LNCAP (cell line): ENCODE data around the gene SLC26A9.

Source experiments
- TF ChIP-seq, protein P1 (sequence below): fragments of 450-650 bp; IDR thresholded peaks from 2 replicates; pipeline ENCODE4 v1.5.1; 2017; ENCODE audit warnings: mild to moderate bottlenecking

The SLC26A9 gene

DNA sequence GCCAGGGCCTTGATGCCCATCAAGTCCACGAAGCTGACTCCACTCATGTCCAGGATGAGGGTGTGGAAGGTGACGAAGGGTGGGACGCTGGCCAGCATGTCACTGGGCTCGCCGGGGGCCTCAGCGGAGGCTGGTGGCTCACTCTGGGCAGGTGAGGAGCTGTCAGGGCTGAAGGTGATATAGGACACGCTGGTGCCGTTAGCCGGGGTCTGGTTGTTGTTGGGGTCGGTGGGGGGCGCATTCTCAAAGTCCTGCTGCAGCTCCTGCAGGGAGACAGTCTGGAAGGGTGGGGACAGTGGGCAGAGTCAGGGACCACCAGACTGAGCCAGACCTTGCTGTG, 21.7 kb downstream of the SLC26A9 start:
- TF ChIP-seq, protein P1, sequence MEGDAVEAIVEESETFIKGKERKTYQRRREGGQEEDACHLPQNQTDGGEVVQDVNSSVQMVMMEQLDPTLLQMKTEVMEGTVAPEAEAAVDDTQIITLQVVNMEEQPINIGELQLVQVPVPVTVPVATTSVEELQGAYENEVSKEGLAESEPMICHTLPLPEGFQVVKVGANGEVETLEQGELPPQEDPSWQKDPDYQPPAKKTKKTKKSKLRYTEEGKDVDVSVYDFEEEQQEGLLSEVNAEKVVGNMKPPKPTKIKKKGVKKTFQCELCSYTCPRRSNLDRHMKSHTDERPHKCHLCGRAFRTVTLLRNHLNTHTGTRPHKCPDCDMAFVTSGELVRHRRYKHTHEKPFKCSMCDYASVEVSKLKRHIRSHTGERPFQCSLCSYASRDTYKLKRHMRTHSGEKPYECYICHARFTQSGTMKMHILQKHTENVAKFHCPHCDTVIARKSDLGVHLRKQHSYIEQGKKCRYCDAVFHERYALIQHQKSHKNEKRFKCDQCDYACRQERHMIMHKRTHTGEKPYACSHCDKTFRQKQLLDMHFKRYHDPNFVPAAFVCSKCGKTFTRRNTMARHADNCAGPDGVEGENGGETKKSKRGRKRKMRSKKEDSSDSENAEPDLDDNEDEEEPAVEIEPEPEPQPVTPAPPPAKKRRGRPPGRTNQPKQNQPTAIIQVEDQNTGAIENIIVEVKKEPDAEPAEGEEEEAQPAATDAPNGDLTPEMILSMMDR, result no peak

DNA sequence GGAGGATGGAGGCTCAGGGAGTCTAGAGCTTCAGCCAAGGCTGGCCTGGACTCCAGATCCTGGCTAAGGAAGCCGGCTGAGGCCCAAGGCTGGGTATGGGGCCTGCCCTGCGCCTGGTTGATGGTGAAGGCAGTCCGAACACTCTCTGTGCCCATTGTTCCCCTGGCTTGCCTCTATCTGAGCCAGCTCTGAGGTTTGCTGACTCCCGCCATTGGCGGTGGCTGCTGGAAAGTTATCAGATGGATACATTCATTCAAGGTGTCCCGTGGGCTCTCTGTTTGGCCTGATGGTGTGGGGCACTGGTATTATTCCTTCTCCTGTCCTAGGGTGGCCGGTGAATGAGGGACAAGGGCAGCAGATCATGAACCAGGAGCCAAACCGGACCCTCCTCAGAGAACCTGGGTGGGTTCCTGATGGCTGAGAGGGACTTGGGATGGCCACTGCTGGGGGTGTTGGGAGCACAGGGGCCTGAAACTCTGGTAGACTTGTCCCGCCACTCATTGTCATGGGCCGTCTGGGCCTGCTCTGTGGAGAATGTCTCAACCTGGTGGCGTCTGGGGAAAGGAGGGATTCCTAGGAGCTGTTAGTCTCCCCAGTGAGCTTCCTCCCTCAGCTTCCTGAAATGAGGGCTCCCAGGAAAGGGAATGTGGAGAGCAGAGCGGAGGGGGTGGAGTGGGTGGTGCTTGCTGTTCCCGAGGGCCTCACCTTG, 22.2 kb downstream of the SLC26A9 start:
- TF ChIP-seq, protein P1, result no peak

- TF ChIP-seq, protein P1, result no peak
Observed at GRCh38 chr1:205920159-205920558, 23.1 kb downstream of the SLC26A9 start.

GRCh38 chr1:205918955-205919746, 24.1 kb downstream of the SLC26A9 start:
- TF ChIP-seq, protein P1, result peak; percentile 97

GRCh38 chr1:205917466-205918238, 25.6 kb downstream of the SLC26A9 start:
- TF ChIP-seq, protein P1, result no peak

DNA sequence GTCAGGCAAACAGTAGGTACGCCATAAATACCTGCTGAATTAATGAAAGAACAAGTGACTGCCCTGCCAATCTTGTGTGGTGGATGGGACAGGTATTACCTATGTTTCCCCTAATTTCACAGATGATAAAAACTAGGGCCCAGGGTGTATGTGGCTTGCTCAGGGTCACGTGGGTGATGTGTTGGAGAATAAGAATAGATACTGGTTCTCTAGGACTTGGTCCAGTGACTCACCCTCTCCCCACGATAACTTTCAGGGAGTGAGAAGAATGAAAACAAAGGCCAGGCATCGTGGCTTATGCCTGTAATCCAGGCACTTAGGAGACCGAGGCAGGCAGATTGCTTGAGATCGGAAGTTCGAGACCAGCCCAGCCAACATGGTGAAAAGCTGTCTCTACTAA, 26.7 kb downstream of the SLC26A9 start:
- TF ChIP-seq, protein P1, result no peak

DNA sequence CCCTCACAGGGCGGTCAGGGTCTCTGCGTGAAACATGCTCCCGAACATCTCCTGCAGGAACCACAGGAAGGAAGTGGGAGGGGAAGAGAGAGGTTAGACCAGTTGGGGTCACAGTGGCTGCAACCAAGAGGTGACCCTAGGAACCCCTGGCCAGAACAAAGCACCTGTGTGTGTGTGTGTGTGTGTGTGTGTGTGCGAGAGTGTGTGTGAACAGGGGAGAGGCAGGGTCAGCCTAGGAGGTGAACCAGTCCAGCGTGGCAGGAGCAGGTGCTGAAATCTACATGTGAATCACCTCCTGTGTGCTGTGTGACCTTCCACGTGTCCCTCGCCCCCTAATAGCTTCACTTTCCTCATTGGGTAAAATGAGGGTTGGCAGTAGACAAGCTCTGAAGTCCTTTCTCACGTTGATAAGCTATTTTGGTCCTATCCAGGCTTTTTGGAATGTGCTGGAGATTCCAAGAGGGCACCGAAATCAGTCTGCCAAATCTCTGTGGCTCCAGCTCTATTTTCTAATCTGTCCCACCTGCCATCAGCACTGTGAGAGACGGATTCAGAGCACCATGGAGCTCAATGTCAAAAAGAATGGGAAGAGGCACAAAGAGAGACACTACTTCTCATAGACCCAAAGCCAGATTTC, 27.8 kb downstream of the SLC26A9 start:
- TF ChIP-seq, protein P1, result no peak
